K562 (cell line): ENCODE data around the gene DOCK6. TPM values are rescaled to one million over a fixed set of nuclear protein-coding genes. Genes with fewer than 3 reads are reported as not detected.

Experiments used
- FOXA3 ChIP-seq, 2 experiments: fragments of 450-650 bp in 1 of 2; sonication (generic) in 1 of 2; formaldehyde crosslinking; IDR thresholded peaks in 1 of 2; conservative IDR thresholded peaks in 1 of 2; 2 replicates each; pipeline versions ENCODE4 v1.4.0 to v1.8.0; 2020 to 2022; ENCODE audit warnings: mild to moderate bottlenecking in 2 of 2, missing genetic modification reagents in 1 of 2
- GABPA ChIP-seq: fragments of 200-800 bp; sonication (Bioruptor generic); conservative IDR thresholded peaks from 2 replicates; pipeline ENCODE4 v1.6.1; 2016; ENCODE audit warnings: low read depth, missing genetic modification characterization, missing compliant biosample characterization
- GATAD2A ChIP-seq: fragments of 450-650 bp; IDR thresholded peaks from 2 replicates; pipeline ENCODE4 v1.6.1; 2017
- HDAC1 ChIP-seq, 2 experiments: fragments of 450-650 bp; IDR thresholded peaks; 2 replicates each; pipeline ENCODE4 v1.6.1; 2016 to 2017; ENCODE audit warnings: inconsistent platforms in 1 of 2, mild to moderate bottlenecking in 1 of 2, moderate library complexity in 1 of 2
- MTA3 ChIP-seq: fragments of 450-650 bp; formaldehyde crosslinking; IDR thresholded peaks from 2 replicates; pipeline ENCODE4 v1.6.1; 2017; ENCODE audit warnings: mild to moderate bottlenecking, borderline replicate concordance
- POLR3A ChIP-seq: IDR thresholded peaks from 2 replicates; pipeline ENCODE4 v1.6.1; 2011; ENCODE audit warnings: borderline replicate concordance, mild to moderate bottlenecking, moderate library complexity; ENCODE audit not compliant: insufficient read length, insufficient read depth; ENCODE audit errors: extremely low read depth
- ZFX ChIP-seq: sonication (generic); formaldehyde crosslinking; IDR thresholded peaks from 2 replicates; pipeline ENCODE4 v1.8.0; 2022; ENCODE audit warnings: mild to moderate bottlenecking, missing genetic modification reagents, moderate library complexity
- ZKSCAN8 ChIP-seq: fragments of 200-800 bp; sonication (Bioruptor generic); IDR thresholded peaks from 2 replicates; pipeline ENCODE4 v1.6.1; 2016; ENCODE audit warnings: missing genetic modification characterization, missing compliant biosample characterization
- polyA plus RNA-seq, 8 experiments: library from polyadenylated mRNA; depleted of rRNA in 4 of 8; stranded (reverse) in 5 of 8; unstranded in 3 of 8; fragments of >200 nt; fragmentation: Nextera tagmentation in 2 of 8; fragmentation: Illumina TruSeq in 1 of 8; extraction: Ambion mirVana in 2 of 8; extraction: Trizol in 1 of 8; gene quantifications; 2 replicates each; pipeline versions ENCODE4 v1.2.1 to v1.2.3, GENCODE V29; 2011 to 2014; ENCODE audit warnings: inconsistent platforms in 1 of 8, missing spikeins in 1 of 8
- total RNA-seq, 7 experiments: library from RNA; depleted of rRNA in 6 of 7; stranded (reverse); fragments of >200 nt in 6 of 7; fragmentation: Illumina TruSeq in 2 of 7; extraction: Trizol in 2 of 7; gene quantifications; 2 replicates each; pipeline versions ENCODE4 v1.2.1 to v1.2.3, GENCODE V29; 2011 to 2021; ENCODE audit warnings: low replicate concordance in 1 of 7
- TF ChIP-seq, protein P1 (sequence below): fragments of 450-650 bp; IDR thresholded peaks from 2 replicates; pipeline ENCODE4 v1.6.1; 2016; ENCODE audit warnings: mild to moderate bottlenecking, moderate library complexity
- TF ChIP-seq, protein P2 (sequence below): fragments of 250-450 bp; sonication (Bioruptor Pico); IDR thresholded peaks from 2 replicates; pipeline ENCODE4 v1.8.0; 2022; ENCODE audit warnings: moderate library complexity, mild to moderate bottlenecking, inconsistent platforms
- TF ChIP-seq, protein P3 (sequence below): sonication (generic); formaldehyde crosslinking; IDR thresholded peaks from 2 replicates; pipeline ENCODE4 v1.8.0; 2022; ENCODE audit warnings: mild to moderate bottlenecking, missing genetic modification reagents

DOCK6 gene
- total and polyA plus RNA-seq, 9 of the 15 experiments (the other 6 are each of a cell fraction or from before 2014, with no cell fraction given): 0.35 to 19.3 (median 3.8) TPM

DNA sequence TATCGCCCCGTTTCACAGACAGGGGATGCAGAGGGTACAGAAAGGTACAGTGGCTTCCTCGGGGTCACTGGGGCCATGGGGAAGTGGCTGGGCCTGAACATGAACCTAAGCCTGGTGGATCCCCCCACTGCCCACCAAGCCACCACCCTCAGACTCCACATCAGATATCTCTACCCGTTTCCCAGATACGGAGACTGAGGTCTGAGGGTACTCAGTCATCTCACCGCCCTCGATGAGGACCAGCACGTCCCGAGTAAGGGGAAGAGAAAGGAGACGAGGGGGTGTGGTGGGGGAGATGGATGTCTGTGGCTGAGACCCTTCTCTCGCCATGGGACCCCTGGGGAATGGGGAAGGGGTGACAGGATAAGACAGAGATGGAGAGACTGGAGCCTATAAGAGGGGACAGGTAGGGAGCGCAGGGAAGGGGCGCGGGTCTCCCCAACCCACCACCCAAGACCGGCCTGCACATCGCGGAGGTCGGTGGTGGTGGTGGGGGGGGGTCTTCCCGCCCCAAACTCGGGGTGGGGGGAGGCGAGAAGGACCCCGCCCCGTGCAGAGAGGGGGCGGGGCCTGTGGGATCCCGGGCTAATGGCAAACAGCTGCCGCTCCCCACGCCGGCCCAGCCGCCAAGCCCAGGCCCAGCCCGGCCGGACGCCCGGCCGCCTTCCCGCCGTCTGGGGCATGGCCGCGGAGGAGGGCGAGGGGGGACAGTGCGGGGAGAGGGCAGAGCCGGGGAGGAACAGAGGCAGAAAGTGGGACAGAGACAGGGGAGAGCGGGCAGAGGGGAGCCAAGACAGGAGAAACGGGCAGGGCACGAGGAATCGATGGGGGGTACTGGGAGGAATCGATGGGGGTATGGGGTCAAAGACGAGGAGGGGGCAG lies 65.7 kb downstream of the DOCK6 start (continued):
- TF ChIP-seq MTA3: no peak
- no peak for TF ChIP-seq ZFX (CRISPR knock-in tag)
- TF ChIP-seq, protein P1, sequence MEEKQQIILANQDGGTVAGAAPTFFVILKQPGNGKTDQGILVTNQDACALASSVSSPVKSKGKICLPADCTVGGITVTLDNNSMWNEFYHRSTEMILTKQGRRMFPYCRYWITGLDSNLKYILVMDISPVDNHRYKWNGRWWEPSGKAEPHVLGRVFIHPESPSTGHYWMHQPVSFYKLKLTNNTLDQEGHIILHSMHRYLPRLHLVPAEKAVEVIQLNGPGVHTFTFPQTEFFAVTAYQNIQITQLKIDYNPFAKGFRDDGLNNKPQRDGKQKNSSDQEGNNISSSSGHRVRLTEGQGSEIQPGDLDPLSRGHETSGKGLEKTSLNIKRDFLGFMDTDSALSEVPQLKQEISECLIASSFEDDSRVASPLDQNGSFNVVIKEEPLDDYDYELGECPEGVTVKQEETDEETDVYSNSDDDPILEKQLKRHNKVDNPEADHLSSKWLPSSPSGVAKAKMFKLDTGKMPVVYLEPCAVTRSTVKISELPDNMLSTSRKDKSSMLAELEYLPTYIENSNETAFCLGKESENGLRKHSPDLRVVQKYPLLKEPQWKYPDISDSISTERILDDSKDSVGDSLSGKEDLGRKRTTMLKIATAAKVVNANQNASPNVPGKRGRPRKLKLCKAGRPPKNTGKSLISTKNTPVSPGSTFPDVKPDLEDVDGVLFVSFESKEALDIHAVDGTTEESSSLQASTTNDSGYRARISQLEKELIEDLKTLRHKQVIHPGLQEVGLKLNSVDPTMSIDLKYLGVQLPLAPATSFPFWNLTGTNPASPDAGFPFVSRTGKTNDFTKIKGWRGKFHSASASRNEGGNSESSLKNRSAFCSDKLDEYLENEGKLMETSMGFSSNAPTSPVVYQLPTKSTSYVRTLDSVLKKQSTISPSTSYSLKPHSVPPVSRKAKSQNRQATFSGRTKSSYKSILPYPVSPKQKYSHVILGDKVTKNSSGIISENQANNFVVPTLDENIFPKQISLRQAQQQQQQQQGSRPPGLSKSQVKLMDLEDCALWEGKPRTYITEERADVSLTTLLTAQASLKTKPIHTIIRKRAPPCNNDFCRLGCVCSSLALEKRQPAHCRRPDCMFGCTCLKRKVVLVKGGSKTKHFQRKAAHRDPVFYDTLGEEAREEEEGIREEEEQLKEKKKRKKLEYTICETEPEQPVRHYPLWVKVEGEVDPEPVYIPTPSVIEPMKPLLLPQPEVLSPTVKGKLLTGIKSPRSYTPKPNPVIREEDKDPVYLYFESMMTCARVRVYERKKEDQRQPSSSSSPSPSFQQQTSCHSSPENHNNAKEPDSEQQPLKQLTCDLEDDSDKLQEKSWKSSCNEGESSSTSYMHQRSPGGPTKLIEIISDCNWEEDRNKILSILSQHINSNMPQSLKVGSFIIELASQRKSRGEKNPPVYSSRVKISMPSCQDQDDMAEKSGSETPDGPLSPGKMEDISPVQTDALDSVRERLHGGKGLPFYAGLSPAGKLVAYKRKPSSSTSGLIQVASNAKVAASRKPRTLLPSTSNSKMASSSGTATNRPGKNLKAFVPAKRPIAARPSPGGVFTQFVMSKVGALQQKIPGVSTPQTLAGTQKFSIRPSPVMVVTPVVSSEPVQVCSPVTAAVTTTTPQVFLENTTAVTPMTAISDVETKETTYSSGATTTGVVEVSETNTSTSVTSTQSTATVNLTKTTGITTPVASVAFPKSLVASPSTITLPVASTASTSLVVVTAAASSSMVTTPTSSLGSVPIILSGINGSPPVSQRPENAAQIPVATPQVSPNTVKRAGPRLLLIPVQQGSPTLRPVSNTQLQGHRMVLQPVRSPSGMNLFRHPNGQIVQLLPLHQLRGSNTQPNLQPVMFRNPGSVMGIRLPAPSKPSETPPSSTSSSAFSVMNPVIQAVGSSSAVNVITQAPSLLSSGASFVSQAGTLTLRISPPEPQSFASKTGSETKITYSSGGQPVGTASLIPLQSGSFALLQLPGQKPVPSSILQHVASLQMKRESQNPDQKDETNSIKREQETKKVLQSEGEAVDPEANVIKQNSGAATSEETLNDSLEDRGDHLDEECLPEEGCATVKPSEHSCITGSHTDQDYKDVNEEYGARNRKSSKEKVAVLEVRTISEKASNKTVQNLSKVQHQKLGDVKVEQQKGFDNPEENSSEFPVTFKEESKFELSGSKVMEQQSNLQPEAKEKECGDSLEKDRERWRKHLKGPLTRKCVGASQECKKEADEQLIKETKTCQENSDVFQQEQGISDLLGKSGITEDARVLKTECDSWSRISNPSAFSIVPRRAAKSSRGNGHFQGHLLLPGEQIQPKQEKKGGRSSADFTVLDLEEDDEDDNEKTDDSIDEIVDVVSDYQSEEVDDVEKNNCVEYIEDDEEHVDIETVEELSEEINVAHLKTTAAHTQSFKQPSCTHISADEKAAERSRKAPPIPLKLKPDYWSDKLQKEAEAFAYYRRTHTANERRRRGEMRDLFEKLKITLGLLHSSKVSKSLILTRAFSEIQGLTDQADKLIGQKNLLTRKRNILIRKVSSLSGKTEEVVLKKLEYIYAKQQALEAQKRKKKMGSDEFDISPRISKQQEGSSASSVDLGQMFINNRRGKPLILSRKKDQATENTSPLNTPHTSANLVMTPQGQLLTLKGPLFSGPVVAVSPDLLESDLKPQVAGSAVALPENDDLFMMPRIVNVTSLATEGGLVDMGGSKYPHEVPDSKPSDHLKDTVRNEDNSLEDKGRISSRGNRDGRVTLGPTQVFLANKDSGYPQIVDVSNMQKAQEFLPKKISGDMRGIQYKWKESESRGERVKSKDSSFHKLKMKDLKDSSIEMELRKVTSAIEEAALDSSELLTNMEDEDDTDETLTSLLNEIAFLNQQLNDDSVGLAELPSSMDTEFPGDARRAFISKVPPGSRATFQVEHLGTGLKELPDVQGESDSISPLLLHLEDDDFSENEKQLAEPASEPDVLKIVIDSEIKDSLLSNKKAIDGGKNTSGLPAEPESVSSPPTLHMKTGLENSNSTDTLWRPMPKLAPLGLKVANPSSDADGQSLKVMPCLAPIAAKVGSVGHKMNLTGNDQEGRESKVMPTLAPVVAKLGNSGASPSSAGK: no peak
- TF ChIP-seq HDAC1 (IDR thresholded peaks at IDR 0.05): peak in 1 of 2 experiments; percentile 73; a peak in 2 of 4 replicates
- TF ChIP-seq POLR3A: no peak
- 0 out of 2 replicates have a peak, but pooled peaks have one; percentile 52 for TF ChIP-seq GATAD2A
- TF ChIP-seq, protein P2, sequence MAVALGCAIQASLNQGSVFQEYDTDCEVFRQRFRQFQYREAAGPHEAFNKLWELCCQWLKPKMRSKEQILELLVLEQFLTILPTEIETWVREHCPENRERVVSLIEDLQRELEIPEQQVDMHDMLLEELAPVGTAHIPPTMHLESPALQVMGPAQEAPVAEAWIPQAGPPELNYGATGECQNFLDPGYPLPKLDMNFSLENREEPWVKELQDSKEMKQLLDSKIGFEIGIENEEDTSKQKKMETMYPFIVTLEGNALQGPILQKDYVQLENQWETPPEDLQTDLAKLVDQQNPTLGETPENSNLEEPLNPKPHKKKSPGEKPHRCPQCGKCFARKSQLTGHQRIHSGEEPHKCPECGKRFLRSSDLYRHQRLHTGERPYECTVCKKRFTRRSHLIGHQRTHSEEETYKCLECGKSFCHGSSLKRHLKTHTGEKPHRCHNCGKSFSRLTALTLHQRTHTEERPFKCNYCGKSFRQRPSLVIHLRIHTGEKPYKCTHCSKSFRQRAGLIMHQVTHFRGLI (CRISPR knock-in tag): no peak
- TF ChIP-seq FOXA3 (CRISPR knock-in tag; conservative IDR thresholded peaks at IDR 0.05 in 1 of 2, IDR thresholded peaks at IDR 0.05 in 1 of 2): no peak
- TF ChIP-seq, protein P3, sequence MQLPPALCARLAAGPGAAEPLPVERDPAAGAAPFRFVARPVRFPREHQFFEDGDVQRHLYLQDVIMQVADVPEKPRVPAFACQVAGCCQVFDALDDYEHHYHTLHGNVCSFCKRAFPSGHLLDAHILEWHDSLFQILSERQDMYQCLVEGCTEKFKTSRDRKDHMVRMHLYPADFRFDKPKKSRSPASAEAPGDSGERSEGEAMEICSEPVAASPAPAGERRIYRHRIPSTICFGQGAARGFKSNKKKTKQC (CRISPR knock-in tag): no peak
- TF ChIP-seq GABPA (tag): no peak
- no peak for TF ChIP-seq ZKSCAN8
